22Rv1 (cell line): Measurements from ENCODE around the gene SEMA5A.

ENCODE experiments used
- ZFX ChIP-seq: fragments of 450-650 bp; IDR thresholded peaks from 2 replicates; pipeline ENCODE4 v1.6.1; 2017; ENCODE audit warnings: antibody characterized with exemption, borderline replicate concordance
- TF ChIP-seq, protein P1 (sequence below): fragments of 450-650 bp; IDR thresholded peaks from 2 replicates; pipeline ENCODE4 v1.5.1; 2017; ENCODE audit warnings: mild to moderate bottlenecking

DNA sequence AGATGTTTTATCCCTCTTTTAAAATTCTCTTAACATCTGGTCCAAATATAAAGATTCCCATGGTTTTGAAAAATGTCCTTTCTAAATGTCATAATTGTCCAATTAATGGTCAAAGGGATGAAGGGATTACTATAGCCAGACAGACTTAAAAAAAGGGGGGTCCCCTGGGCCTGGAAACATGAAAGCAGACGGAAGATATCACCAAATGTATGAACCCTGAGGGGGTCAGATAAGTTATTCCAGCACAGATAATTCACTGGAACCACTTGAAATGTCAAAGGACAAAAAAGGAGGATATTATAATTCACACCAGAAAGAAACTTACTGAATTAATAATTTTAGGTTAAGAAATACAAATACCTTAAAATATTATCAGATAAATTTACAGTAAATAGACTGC is 155.8 kb downstream of the SEMA5A start:
- TF ChIP-seq, protein P1, sequence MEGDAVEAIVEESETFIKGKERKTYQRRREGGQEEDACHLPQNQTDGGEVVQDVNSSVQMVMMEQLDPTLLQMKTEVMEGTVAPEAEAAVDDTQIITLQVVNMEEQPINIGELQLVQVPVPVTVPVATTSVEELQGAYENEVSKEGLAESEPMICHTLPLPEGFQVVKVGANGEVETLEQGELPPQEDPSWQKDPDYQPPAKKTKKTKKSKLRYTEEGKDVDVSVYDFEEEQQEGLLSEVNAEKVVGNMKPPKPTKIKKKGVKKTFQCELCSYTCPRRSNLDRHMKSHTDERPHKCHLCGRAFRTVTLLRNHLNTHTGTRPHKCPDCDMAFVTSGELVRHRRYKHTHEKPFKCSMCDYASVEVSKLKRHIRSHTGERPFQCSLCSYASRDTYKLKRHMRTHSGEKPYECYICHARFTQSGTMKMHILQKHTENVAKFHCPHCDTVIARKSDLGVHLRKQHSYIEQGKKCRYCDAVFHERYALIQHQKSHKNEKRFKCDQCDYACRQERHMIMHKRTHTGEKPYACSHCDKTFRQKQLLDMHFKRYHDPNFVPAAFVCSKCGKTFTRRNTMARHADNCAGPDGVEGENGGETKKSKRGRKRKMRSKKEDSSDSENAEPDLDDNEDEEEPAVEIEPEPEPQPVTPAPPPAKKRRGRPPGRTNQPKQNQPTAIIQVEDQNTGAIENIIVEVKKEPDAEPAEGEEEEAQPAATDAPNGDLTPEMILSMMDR: no peak
- no peak for TF ChIP-seq ZFX
